Inflammatory macrophage (primary cell): ENCODE measurements around the gene CCND3.
A peak's percentile ranks its signal among the peaks of the same experiment; 100 is the strongest.

Source experiments
- DNase-seq, 2 donors: peaks; one replicate each; pipeline ENCODE4 v3.0.0-alpha.2; 2020 to 2022

The CCND3 gene

GRCh38 chr6:41920921-41921711 is 20.5 kb downstream of the CCND3 start, which contains the start of the genes BYSL and MED20:
TSS of gene BYSL (plus strand) at chr6:41921499. CDS start at chr6:41921563, 64 bp downstream.
TSS of gene MED20 (minus strand) at chr6:41921139. CDS start at chr6:41921018, 121 bp downstream.
- peak; percentile 98 to 99 for DNase-seq

GRCh38 chr6:41917528-41917927 is 24.1 kb downstream of the CCND3 start:
- no peak for DNase-seq

GRCh38 chr6:41914869-41915530 is 26.6 kb downstream of the CCND3 start:
- no peak for DNase-seq

- no peak for DNase-seq
These were observed 27.3 kb downstream of the CCND3 start for GRCh38 chr6:41914343-41914742.

- no peak for DNase-seq
These were observed 31.9 kb downstream of the CCND3 start for GRCh38 chr6:41909727-41910126.

GRCh38 chr6:41901882-41902519 is 39.6 kb downstream of the CCND3 start:
- DNase-seq = peak; percentile 62 to 70

GRCh38 chr6:41900861-41901260 is 40.7 kb downstream of the CCND3 start:
- peak; percentile 34 to 60 for DNase-seq

GRCh38 chr6:41896281-41896680 is 45.3 kb downstream of the CCND3 start:
- DNase-seq = peak; percentile 4 to 20

GRCh38 chr6:41895300-41896233 is 46.0 kb downstream of the CCND3 start, which contains the start of gene USP49:
TSS of gene USP49 (minus strand) at chr6:41895375. CDS start at chr6:41806983, 88,392 bp downstream.
- DNase-seq = peak; percentile 92 to 94

- peak in 1 of 2 donors; percentile 4 for DNase-seq
These were observed 47.0 kb downstream of the CCND3 start for GRCh38 chr6:41894366-41895299.

- DNase-seq = no peak
These were observed 48.6 kb downstream of the CCND3 start for GRCh38 chr6:41892921-41893564.

GRCh38 chr6:41887331-41887751 is 54.3 kb downstream of the CCND3 start:
- no peak for DNase-seq

- DNase-seq = no peak
These were observed 55.7 kb downstream of the CCND3 start for GRCh38 chr6:41885930-41886329.

GRCh38 chr6:41884957-41885356 is 56.7 kb downstream of the CCND3 start:
- DNase-seq = no peak
